ENCODE measurements around the gene SEC24C. TPM values are rescaled to one million over a fixed set of nuclear protein-coding genes. Genes with fewer than 3 reads are reported as not detected.

Gene SEC24C
- total RNA-seq, 1 donor from 2014 or later, result 42.2 TPM

GRCh38 chr10:73796766-73797165, 52.6 kb downstream of the SEC24C start:
- TF ChIP-seq CTCF (IDR thresholded peaks at IDR 0.05; ENCODE audit: borderline replicate concordance), result no peak
- DNase-seq, result no peak
- intact Hi-C loops (cut with micrococcal nuclease), result no loop called here

GRCh38 chr10:73797324-73798025, 53.3 kb downstream of the SEC24C start:
- peaks cover 100% of the 10 kb centered on the region for H3K36me3 ChIP-seq
- no peak for TF ChIP-seq CTCF (IDR thresholded peaks at IDR 0.05; ENCODE audit: borderline replicate concordance)
- H3K4me3 ChIP-seq, result no peak overlapping the region
- H3K27ac ChIP-seq (replicated peaks), result no peak overlapping the region
- no peaks in the 10 kb centered on the region for H3K27me3 ChIP-seq (ENCODE audit: low read depth)
- no peaks in the 10 kb centered on the region for H3K4me1 ChIP-seq
- intact Hi-C loops (cut with micrococcal nuclease), result no loop called here
- no peak for DNase-seq
- no peaks in the 10 kb centered on the region for H3K9me3 ChIP-seq (replicated peaks)

More at GRCh38 chr10:73796766-73797165, 52.6 kb downstream of the SEC24C start:
- no peak overlapping the region for H3K27ac ChIP-seq (replicated peaks)
- no peaks in the 10 kb centered on the region for H3K9me3 ChIP-seq (replicated peaks)
- no peaks in the 10 kb centered on the region for H3K4me1 ChIP-seq
- H3K27me3 ChIP-seq (ENCODE audit: low read depth), result no peaks in the 10 kb centered on the region
- H3K36me3 ChIP-seq, result peaks cover 100% of the 10 kb centered on the region
- no peak overlapping the region for H3K4me3 ChIP-seq

DNA sequence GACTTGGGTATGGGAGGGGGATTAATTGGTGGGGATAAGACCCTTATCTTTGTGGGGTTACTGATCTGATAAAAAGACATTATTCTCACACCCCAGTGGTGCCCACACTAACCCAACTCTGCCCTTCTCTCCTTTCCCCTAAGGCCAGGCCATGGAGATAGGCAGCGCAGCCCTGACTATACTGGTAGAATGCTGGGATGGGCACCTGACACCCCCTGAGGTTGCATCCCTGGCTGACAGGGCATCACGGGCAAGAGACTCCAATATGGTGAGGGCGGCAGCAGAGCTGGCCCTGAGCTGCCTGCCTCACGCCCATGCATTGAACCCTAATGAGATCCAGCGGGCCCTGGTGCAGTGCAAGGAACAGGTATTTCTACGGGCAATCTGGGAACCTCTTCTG, 53.9 kb downstream of the SEC24C start:
- intact Hi-C loops (cut with micrococcal nuclease), result no loop called here
- Histone ChIP-seq H3K4me1 (no peaks in the 10 kb centered on the region), H3K4me3 (no peak overlapping the region), H3K27ac (replicated peaks) (no peak overlapping the region), H3K36me3 (peaks cover 100% of the 10 kb centered on the region), H3K9me3 (replicated peaks) (no peaks in the 10 kb centered on the region), H3K27me3 (ENCODE audit: low read depth) (no peaks in the 10 kb centered on the region)
- no peak for TF ChIP-seq CTCF (IDR thresholded peaks at IDR 0.05; ENCODE audit: borderline replicate concordance)
- no peak for DNase-seq

- Histone ChIP-seq H3K27ac (replicated peaks) (no peak overlapping the region), H3K36me3 (peaks cover 100% of the 10 kb centered on the region), H3K9me3 (replicated peaks) (no peaks in the 10 kb centered on the region), H3K4me1 (no peaks in the 10 kb centered on the region), H3K27me3 (ENCODE audit: low read depth) (no peaks in the 10 kb centered on the region), H3K4me3 (no peak overlapping the region)
- intact Hi-C loops (cut with micrococcal nuclease), result no loop called here
- no peak for DNase-seq
- TF ChIP-seq CTCF (IDR thresholded peaks at IDR 0.05; ENCODE audit: borderline replicate concordance), result no peak
Observed at GRCh38 chr10:73798927-73799560, 54.9 kb downstream of the SEC24C start.

- Histone ChIP-seq H3K27me3 (ENCODE audit: low read depth) (no peaks in the 10 kb centered on the region), H3K36me3 (peaks cover 100% of the 10 kb centered on the region)
- DNase-seq, result no peak
Observed at GRCh38 chr10:73799899-73800559, 55.9 kb downstream of the SEC24C start.

More at GRCh38 chr10:73799899-73800559, 55.9 kb downstream of the SEC24C start:
- no peaks in the 10 kb centered on the region for H3K9me3 ChIP-seq (replicated peaks)
- intact Hi-C loops (cut with micrococcal nuclease), result no loop called here
- no peaks in the 10 kb centered on the region for H3K4me1 ChIP-seq
- H3K4me3 ChIP-seq, result no peak overlapping the region
- TF ChIP-seq CTCF (IDR thresholded peaks at IDR 0.05; ENCODE audit: borderline replicate concordance), result no peak
- no peak overlapping the region for H3K27ac ChIP-seq (replicated peaks)

All from left ventricle myocardium inferior (tissue), 1 donor.